Measurements from ENCODE around the gene CELSR1.

CELSR1 gene

DNA sequence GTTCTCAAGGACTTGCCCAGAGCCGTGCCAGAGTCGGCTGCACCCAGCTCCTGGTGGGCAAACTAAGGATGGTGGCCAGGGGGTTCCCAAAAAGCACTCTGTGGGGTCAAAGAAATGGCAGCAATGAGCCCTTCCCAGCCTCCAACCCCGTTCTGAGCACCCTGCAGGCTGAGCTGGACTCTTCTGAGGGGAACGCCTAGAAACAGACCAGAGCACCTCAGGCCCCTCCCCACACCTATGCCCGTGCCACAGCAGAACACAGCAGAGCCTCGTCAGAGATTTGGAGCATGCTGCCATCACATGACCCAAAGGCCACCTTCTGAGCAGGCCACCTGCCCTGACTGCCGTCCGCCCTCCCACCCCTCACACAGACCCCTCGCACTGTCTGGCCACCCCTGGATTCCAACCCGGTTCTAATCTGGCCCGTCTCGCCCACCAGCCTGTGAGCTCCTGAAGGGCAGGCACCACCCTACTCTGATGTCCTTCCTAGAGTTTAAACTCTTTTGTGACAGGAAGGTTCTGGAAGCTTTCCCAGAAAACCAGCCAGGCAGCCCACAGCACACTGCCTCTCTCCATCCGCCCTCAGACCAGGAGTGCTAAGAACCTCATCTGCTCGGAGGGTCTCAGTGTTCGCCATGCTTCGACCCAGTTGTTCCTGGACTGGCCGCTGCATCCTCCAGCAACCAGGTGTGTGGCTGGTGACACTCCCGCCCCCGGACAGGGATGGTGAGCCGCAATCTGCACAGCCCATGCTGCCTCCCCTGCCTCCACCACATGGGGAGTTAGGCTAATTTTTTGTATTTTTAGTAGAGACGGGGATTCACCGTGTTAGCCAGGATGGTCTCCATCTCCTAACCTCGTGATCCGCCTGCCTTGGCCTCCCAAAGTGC, 97.6 kb downstream of the CELSR1 start:
- DNase-seq = no peak

DNA sequence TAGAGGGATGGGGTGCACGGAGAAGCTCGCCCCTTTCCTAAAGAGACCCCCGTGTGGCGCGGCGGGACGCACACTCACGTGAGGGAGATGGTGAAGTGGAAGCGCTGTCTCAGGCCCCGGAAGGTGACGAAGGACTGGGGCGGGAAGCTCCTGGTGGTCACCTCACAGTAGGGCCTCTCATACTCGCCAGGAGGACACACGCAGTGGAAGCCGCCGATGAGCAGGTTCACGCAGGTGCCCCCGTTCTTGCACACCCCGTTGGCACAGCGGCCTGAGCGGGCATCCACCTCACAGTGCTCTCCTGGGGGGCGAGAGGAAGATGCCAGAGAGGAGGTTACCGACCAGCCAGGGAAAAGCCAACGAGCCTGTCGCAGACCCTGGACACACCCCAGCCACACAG, 98.3 kb downstream of the CELSR1 start:
- DNase-seq = no peak

DNA sequence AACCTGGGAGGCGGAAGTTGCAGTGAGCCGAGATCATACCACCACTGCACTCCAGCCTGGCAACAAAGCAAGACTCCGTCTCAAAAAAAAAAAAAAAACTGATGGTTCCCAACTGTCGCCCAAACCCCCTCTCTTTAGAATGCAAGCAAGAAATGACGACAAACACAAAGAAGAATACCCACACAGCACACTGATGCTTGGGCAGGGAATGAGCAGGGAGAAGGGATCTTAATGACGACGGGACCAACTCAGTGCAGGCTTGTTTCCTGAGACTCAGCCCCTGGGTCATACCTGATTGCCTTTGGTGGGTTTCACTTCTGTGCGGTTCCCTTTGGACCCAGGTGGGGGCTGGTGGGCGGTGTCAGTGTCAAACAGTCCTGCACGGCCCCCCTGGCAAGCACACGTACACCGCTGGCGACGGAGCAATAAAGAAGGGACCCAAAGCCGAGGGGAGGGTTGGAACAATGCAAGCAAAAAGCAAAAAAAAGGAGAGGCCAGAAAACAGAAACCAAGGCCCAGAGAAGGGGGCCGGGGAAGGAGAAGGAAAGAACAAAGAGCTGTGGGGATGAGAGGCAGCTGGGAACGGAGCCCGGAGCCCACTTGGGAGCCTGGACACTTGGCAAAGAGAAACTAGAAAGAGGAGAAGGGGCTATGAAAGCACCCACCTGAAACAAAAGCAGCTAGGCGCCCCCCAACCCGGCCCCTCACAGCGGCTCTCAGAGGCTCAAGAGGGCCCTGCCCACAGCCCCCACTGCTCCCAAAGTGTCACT, 99.6 kb downstream of the CELSR1 start:
- no peak for DNase-seq

DNA sequence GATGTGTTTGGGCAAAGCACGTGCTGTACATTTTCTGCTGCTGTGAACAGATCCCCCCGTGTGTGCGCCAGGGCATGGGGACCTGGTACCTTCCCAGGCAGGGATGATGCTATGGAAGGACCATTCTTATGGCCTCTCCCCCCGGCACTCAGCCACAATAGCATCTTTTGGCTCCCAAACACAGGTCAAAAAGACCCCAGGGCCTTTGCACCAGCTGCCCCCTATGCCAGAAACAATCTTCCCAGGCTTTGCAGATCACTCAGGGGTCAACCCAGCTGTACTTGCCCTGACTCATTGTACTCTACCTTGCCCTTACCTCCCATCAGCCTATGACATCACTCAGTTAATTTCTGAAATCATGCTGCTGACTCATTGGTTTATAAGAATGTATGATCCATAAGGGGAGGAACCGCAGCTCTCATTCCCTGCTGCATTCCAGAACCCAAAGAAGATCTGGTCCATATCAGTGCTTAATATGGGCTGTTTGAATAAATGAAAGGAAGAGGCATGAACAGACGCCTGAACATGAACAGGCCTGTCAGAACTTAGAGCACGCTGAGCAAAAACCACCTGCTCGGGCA, 100.7 kb downstream of the CELSR1 start:
- DNase-seq = no peak

DNA sequence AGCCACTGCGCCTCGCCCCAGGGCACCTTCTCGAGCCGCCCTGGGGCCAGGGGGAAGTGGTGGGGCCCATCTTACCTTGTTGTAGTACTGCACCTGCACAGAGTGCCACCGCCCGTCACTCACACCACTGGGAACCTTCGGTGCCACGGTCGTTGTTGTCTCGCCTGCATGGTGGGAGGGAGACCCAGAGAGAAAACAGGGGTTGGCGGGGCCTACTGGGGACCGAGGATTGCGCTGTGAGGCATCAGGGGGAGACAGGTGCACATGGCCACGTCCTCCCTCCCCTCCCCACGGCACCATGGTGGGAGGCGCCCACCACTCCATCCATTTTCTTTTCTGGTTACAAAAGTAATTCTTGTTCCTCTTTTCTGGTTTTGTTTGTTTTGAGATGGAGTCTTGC, 104.1 kb downstream of the CELSR1 start:
- DNase-seq = no peak

DNA sequence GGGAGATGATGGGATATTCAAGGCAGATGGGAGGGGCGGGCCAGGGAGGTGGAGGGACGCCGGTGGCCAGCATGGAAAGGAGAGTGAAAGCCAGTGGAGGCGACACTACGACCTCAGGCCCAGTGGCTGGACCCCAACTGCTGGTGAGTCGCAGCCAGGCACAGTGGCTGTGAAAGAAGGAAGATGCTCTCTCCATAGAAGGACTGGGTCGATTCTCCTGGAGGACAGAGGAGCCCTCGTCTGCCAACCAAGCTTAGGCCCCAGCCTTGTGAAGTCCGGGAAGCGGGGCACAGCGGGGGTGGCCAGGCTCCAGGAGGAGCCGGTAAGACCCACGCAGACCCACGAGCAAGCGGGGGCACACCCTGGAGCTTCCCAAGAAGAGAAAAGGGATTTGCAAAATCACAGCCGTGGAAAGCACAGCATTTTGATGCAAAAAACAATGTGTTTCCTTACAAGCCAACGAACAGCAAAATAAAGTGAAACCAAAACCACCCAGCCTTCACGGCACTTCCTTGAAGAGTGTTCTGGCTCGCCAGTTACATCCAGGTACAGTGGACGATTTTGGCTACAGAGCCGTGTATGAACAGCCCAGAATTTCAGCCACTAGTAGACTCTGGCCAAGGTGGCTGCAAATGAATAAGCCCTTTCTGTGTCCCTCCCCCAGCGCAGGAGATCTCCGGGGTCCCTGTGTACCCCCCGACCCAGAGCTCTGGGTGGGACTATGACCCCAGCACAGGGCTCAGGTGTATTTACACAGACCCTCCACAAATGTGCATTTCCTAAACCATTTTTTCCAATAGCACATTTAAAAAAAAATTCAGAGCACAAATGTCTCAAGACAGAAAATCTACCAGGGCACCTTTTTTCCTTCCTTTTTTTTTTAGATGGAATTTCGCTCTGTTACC, 105.0 kb downstream of the CELSR1 start:
- peak in 2 of 4 experiments; percentile 7 to 30 for DNase-seq

DNA sequence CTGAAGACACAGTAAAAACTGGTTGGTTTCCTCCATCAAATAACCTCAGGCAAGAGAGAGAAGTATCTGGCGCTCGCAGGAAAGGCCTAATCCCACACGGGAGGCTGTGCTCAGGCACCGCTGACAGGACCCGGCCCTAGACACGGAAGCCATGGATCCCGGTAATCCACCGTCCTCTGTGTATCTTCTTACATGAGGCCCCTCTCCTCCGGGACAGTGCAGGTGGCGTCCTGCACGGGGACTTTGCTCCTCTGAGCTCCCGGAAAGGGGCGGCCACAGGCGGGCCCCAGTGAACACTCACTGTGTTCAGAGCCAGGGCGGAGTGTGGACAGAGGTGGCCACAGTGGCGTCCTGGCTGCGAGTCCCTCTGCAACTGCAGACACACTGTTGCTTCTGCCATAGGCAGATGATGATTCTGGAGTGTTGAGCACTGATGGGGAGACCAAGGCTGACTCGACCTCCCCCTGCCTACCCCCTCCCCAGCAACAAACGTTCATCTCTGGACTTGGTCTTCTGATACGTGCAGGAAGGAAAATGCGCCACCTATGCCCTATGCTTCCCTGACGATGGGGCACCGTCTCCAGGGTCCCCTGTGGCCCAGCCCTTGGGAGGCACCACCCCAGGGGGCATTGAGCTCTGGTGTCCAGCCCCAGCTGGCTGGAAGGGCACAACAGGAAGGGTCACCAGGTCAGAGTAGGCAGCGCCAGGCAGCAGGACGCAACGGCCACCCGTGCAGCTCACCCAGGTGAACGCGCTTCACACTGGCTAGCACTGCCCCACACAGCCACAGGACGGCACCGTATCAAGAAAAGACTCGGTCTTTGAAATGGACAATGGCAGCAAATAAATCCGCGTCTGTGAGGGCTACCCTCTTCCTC, 106.2 kb downstream of the CELSR1 start:
- DNase-seq = no peak

DNA sequence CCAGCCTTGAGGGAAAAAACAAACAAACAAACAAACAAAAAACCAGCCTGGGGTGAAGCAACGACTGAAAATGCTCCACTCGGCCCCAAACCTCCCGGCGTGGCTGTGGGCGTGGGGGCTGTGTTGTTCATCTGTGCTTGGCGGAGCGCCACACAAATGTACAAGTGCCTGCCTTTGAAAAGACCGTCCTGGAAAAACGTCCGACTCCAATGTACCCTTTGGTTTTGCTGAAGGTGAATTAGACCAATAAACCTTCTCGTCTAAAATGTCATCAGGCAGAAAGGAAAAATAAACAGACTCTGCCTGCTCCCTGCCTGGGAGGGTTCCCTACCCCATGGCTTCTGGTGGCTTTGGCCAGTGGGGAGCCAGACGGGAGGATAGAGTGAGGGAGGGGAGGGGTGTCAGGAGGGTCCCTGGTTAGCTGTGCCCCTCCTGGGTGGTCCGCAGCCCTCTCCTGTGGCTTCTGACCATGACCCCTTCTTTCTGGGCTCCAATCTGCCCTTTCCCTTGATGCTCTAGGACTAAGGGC, 108.0 kb downstream of the CELSR1 start:
- no peak for DNase-seq

DNA sequence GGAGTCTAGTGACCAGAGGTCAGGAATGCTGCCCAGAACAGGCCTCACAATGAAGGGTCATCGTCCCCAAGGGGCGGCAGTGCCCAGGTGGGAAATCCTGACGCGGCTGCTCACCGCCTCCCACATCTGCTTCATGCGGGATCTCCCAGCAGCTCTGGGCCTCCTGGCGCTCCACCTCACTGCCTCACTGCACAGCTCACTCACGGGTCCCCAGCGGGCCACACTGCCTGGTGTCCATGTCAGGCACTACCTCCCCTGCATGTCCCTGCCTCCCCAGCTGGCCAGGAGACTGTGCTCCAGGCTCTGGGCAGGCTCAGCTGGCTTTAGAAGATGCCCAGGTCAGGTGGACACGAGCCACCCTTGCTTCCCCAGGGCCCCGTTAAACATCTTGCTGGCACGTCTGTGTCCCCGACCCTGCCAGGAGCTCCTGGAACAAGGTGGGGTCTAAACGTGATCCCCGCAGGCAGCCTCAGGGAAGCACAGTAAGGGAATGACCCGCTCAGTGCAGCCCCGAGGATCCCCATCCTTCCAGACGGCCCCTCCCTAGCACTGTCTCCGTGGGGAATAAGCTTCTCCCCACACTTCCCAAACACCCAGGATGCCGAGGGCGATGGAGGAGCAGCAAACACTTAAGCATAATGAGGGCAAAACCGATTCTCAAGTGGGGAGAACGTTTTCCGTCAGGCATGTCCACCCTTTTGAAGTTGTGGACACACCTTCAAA, 108.7 kb downstream of the CELSR1 start:
- DNase-seq = no peak

DNA sequence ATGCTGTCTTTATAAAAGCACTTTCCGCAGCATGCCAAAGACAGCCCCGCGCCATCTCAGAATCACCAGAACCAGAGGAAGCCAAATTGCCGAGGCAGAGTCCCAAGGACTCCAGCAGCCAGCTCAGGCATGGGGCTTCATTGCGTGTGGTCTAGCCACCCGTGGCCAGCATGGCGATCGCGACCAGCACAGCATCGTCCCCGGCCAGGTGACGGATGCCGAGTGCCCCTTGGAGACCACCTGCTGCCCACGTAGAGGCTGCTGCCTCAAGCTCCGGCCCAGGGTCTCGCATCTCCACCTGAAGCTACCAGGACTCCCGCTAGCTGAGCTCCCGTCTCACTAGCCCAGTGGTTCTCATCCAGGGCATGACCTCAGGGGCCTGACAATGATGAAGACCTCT, 109.2 kb downstream of the CELSR1 start:
- DNase-seq = no peak

DNA sequence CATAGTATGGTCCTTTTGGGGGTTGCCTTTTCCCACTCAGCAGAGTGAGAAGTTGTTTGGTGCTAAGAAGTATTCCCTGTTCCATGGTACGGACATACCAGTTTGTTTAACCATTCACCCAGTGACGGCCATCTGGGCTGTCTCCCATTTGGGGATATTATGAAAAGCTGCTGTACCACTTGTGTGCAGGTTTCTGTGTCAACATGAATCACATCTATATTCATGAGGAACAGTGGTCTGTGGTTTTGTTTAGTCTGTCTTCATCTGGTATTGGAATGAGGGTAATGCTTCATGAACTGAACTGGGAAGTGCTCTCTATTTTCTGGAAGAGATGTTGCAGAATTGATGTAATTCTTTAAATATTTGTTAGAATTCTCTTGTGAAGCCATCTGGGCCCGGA, 112.4 kb downstream of the CELSR1 start:
- no peak for DNase-seq

DNA sequence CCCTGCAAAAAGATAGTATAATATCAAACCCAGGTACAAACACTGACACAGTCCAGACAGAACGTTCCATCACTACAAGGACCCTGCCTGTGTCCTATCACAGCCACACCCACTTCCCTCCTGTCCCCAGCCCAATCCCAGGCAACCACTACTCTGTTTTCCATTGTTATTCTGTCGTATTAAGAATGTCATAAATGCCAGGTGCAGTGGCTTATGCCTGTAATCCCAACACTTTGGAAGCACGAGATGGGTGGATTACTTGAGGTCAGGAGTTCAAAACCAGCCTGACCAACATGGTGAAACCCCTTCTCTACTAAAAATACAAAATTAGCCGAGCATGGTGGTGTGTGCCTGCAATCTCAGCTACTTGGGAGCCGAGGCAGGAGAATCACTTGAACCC, 112.9 kb downstream of the CELSR1 start:
- DNase-seq = no peak

DNA sequence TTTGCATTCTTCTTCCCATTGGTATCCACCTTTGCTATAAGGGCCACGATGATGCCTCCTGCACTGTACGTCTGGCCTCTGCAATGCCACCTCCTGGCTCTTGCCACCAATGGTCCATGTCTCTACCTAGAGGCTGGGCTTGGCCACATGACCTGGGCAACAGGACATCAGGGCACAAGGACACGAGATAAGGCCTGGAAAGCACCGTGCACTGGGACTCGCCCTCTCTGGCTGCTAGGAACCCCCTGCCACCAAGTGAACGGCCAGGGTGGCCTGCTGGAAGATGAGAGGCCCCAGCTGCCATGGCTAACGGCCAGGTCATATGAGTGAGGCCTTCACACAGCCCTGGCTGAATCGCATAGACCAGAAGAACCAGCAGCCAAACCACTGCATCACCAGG, 114.5 kb downstream of the CELSR1 start:
- no peak for DNase-seq

DNA sequence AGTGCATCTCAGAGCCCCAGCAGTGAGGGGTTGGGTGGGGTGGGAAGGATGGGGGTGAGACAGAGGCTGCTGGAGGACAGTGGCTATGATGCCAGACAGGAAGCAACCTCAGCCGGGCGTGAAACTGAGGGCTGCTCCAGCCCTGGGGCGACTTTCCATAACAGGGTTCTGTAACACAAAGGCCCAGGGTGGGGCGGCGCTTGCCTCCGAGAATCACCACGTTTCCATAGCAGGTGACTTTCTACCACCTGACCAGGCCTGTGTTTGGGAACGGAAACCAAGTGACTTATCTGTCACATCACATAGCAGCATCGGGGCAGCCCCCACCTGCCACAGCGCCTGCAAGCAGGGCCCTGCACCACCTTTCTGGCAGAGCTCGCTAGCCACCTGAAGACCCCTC, 116.2 kb downstream of the CELSR1 start:
- DNase-seq = no peak

DNA sequence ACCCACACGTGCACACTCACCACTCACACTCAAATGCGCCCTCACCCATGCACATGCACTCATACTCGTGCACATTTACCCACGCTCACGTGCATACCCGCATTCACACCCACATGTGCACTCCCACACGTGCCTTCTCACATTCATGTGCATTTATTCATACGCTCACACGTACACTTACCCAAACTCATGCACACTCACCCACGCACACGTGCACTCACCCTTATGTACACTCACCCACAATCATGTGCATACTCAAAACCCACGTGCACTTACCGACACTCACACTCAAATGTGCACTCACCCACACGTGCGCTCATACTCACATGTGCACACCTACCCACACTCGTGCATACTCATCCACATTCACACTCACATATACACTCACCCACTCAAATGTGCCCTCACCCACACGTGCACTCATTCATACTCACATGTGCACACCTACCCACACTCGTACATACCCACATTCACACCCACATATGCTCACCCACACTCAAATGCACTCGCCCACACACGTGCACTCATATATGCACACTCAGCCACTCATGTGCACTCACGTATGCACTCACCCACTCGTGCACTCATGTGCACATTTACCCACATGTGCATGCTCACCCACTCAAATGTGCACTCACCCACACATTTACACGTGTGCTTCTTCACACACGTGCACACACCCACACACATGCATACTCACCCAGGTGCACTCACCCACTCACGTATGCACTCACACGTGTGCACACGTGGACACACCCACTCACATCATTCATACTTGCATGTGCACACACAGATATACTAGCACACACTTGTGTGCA, 117.5 kb downstream of the CELSR1 start:
- no peak for DNase-seq

DNA sequence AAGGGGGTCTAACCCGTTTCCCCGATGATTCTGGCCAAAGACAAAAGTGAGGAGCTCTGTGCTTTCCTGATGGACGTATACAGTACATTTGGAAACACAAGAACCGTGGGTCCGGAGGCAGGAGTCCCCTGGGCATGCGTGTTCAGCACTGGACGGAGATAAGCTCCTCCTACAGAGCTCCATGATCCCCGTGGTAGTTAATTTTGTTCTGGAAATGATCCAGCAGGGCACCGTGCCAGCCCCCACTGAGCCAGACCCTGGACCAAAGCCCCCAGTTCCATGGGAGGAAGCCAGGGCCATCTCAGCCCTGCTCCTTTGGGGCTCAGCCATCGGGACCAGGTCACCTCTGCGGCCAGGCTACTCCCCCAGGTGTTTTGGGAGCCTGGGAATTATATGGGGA, 118.6 kb downstream of the CELSR1 start:
- no peak for DNase-seq

DNA sequence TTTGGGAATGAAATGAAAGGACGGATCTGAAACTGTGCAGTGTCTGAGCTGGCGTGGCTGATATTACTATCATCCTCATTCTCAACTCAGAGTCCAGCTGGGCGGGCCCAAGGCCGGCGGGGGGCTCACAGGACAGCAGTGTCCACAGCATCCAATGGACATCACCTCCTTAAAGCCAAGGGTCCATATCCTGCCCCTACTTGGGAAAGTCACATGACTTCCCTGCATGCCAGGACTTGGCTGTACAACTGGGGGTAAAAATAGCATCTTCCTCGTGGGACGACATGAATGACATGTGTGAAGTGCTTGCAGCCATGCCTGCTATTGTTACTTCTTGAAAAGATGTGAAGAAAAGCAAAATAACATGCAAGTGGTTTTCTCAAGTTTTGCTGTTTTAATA, 119.7 kb downstream of the CELSR1 start:
- no peak for DNase-seq

DNA sequence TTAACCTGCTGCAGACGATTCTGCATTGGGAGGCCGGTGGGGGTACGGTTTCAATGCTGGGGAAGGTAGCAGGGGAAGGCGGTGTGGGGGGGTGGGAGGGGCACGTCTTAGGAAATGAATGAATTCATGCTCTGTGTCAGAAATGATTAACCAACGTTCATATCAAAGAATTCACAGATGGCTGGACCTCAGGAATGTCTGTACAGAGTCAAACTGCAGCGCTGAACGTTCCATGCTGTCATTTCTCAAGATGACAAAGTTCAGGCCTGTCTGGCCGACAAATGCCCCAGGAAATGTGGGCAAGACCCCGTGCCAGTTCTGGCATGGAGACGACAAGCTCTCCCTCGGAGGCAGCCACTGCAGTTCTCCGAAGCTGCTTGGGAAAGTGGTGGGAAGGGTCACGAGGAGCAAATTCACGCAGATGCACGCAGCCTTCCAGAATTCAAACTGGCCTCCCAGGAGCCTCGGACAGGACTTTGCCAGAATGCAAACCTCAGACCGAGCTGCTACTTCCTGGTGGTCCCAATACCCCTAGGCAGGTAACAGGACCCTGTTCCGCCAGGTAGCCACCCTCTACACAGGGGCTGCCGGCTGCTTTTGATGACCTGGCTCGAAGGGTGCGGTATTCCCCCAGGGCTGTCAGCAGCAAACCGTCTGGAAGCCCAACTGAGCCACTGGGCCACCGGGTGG, 120.4 kb downstream of the CELSR1 start:
- no peak for DNase-seq

DNA sequence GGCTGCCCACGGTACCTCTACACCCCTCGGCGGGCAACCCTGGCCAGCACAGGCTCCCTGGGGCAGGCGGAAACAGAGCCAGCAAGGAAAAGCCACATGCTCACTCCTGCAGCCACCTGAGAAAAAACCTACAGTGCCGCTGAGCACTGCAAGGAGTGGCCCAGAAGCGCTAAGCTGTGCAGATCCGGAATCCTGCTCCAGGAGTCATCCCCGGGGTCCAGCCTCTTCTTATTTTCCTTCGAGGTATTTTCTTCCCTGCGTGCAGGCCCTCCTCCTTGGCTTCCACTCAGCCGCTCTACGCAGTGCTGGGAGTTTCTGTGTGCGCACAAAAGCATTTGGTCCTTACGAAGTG, 120.9 kb downstream of the CELSR1 start:
- no peak for DNase-seq
